Sigmoid colon (tissue), 4 donors: ENCODE data around the gene PPP1R2.

Experiments
- EP300 ChIP-seq, 4 donors: sonication (generic); formaldehyde crosslinking; IDR thresholded peaks; one replicate each; pipeline ENCODE4 v1.6.1; 2017; ENCODE audit warnings: antibody characterized with exemption in 4 of 4
- POLR2A ChIP-seq, 2 donors: fragments of 450-650 bp; IDR thresholded peaks; one replicate each; pipeline ENCODE4 v1.6.1; 2016; ENCODE audit warnings: antibody characterized with exemption in 2 of 2, mild to moderate bottlenecking in 2 of 2, moderate library complexity in 2 of 2
- TF ChIP-seq, protein P1 (sequence below), 4 experiments: fragments of 450-650 bp in 3 of 4; fragments of 200-600 bp in 1 of 4; IDR thresholded peaks; one replicate each; pipeline ENCODE4 v1.5.1; 2016 to 2019; ENCODE audit warnings: antibody characterized with exemption in 4 of 4, mild to moderate bottlenecking in 3 of 4, moderate library complexity in 2 of 4

DNA sequence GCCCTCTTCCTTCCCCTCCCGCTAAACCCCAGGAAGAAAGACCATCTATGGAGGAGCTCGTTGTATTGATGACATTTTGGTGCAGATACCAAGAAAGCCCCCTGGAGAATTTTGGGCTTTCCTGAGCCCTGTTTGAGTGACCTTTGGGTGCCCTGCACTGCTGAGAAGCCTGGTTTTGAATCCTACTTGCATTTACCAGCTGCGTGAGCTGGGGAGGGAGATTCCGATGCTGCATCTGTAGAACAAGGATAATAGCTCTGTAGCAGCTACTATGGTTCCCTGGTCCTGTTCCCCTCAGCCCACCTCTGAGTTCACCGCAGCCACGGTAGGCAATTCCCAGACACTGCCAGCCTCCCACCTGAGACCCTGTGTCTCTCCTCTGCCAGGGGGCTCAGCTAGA lies 35.4 kb upstream of the PPP1R2 start:
- TF ChIP-seq, protein P1, sequence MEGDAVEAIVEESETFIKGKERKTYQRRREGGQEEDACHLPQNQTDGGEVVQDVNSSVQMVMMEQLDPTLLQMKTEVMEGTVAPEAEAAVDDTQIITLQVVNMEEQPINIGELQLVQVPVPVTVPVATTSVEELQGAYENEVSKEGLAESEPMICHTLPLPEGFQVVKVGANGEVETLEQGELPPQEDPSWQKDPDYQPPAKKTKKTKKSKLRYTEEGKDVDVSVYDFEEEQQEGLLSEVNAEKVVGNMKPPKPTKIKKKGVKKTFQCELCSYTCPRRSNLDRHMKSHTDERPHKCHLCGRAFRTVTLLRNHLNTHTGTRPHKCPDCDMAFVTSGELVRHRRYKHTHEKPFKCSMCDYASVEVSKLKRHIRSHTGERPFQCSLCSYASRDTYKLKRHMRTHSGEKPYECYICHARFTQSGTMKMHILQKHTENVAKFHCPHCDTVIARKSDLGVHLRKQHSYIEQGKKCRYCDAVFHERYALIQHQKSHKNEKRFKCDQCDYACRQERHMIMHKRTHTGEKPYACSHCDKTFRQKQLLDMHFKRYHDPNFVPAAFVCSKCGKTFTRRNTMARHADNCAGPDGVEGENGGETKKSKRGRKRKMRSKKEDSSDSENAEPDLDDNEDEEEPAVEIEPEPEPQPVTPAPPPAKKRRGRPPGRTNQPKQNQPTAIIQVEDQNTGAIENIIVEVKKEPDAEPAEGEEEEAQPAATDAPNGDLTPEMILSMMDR (IDR thresholded peaks at IDR 0.05) = no peak
- TF ChIP-seq POLR2A (IDR thresholded peaks at IDR 0.05) (no peak), EP300 (IDR thresholded peaks at IDR 0.05) (no peak)
